SU-DHL-6 (cell line): ENCODE measurements around the gene TMEM59L.

Experiments
- H2AFZ ChIP-seq: fragments of 200-600 bp; sonication (generic); 2 replicates; pipeline ENCODE4 v1.6.1; 2014; ENCODE audit warnings: low read depth, mild to moderate bottlenecking, moderate library complexity, mixed read lengths, antibody characterized with exemption, low read length; ENCODE audit not compliant: severe bottlenecking
- H3F3A ChIP-seq: fragments of 200-600 bp; shearing (Covaris generic); 2 replicates; pipeline ENCODE4 v1.6.0; 2016; ENCODE audit warnings: antibody characterized with exemption, mild to moderate bottlenecking; ENCODE audit not compliant: insufficient read depth
- H3K27ac ChIP-seq: fragments of 200-600 bp; sonication (generic); 2 replicates; pipeline ENCODE4 v1.5.1; 2016; ENCODE audit warnings: low read depth, mild to moderate bottlenecking, low read length, moderate library complexity, mixed read lengths
- H3K27me3 ChIP-seq: fragments of 200-600 bp; sonication (generic), shearing (Covaris generic); 2 replicates; pipeline ENCODE4 v1.6.0; 2014; ENCODE audit warnings: mild to moderate bottlenecking, low read length
- H3K36me3 ChIP-seq: fragments of 200-600 bp; sonication (generic); 2 replicates; pipeline ENCODE4 v1.6.1; 2014; ENCODE audit warnings: mild to moderate bottlenecking, low read length, mixed read lengths
- H3K4me2 ChIP-seq: fragments of 300-600, 200-600 bp; shearing (Covaris generic), sonication (generic); 2 replicates; pipeline ENCODE4 v1.6.0; 2014; ENCODE audit warnings: low read length, low read depth, mild to moderate bottlenecking; ENCODE audit not compliant: poor library complexity, severe bottlenecking
- H3K4me3 ChIP-seq: fragments of 200-600 bp; sonication (generic); 2 replicates; pipeline ENCODE4 v1.5.1; 2014; ENCODE audit warnings: antibody characterized with exemption, low read length, mild to moderate bottlenecking, mixed read lengths; ENCODE audit not compliant: insufficient read depth, poor library complexity, severe bottlenecking
- H3K79me2 ChIP-seq: fragments of 200-600 bp; sonication (generic); 2 replicates; pipeline ENCODE4 v1.6.1; 2014; ENCODE audit warnings: mild to moderate bottlenecking, low read length, moderate library complexity; ENCODE audit not compliant: insufficient read depth
- H3K9ac ChIP-seq: fragments of 200-600 bp; sonication (generic); 2 replicates; pipeline ENCODE4 v1.7.0; 2014; ENCODE audit warnings: mild to moderate bottlenecking, low read length
- H3K9me2 ChIP-seq: fragments of 200-600 bp; sonication (generic); replicated peaks from 2 replicates; pipeline ENCODE4 v1.6.1; 2014; ENCODE audit warnings: low read length; ENCODE audit not compliant: insufficient read depth
- H3K9me3 ChIP-seq: fragments of 200-600 bp; sonication (generic); 2 replicates; pipeline ENCODE4 v1.6.1; 2014; ENCODE audit warnings: low read length, mixed read lengths; ENCODE audit not compliant: insufficient read depth
- H4K20me1 ChIP-seq: fragments of 200-600 bp; sonication (generic); 2 replicates; pipeline ENCODE4 v1.6.1; 2014; ENCODE audit warnings: low read depth, mild to moderate bottlenecking, antibody characterized with exemption, low read length, moderate library complexity, mixed read lengths
- CTCF ChIP-seq: fragments of 200-600 bp; sonication (generic); IDR thresholded peaks from one replicate; pipeline ENCODE4 v1.5.1; 2017; ENCODE audit warnings: antibody characterized with exemption, mild to moderate bottlenecking, low read length, moderate library complexity; ENCODE audit not compliant: insufficient read depth, poor library complexity, severe bottlenecking
- EZH2phosphoT487 ChIP-seq: fragments of 200-600 bp; sonication (generic), shearing (Covaris generic); conservative IDR thresholded peaks from 2 replicates; pipeline ENCODE4 v1.6.1; 2018; ENCODE audit warnings: mild to moderate bottlenecking, antibody characterized with exemption, low read length, moderate library complexity, mixed read lengths

The TMEM59L gene

GRCh38 chr19:18656337-18657086 lies 43.8 kb downstream of the TMEM59L start:
- H3K27ac ChIP-seq: no peak overlapping the region
- H3K9me3 ChIP-seq: no peaks in the 10 kb centered on the region
- H3K9me2 ChIP-seq: no peaks in the 10 kb centered on the region
- H3K36me3 ChIP-seq: no peaks in the 10 kb centered on the region
- TF ChIP-seq EZH2phosphoT487: no peak
- TF ChIP-seq CTCF: no peak
- H3F3A ChIP-seq: no peaks in the 10 kb centered on the region
- no peaks in the 10 kb centered on the region for H4K20me1 ChIP-seq
- H3K4me2 ChIP-seq: no peak overlapping the region
- no peaks in the 10 kb centered on the region for H3K27me3 ChIP-seq
- H3K79me2 ChIP-seq: no peaks in the 10 kb centered on the region
- H2AFZ ChIP-seq: no peak overlapping the region
- H3K4me3 ChIP-seq: no peak overlapping the region
- H3K9ac ChIP-seq: no peak overlapping the region

GRCh38 chr19:18657590-18658365 lies 45.1 kb downstream of the TMEM59L start:
- TF ChIP-seq CTCF (no peak), EZH2phosphoT487 (no peak)
- Histone ChIP-seq H3K36me3 (no peaks in the 10 kb centered on the region), H3K4me3 (no peak overlapping the region), H3K79me2 (no peaks in the 10 kb centered on the region), H3F3A (no peaks in the 10 kb centered on the region), H3K9me2 (no peaks in the 10 kb centered on the region), H3K4me2 (no peak overlapping the region), H3K9ac (no peak overlapping the region), H3K27me3 (no peaks in the 10 kb centered on the region), H3K27ac (no peak overlapping the region), H3K9me3 (no peaks in the 10 kb centered on the region), H4K20me1 (no peaks in the 10 kb centered on the region), H2AFZ (no peak overlapping the region)

GRCh38 chr19:18658366-18658855 lies 45.7 kb downstream of the TMEM59L start:
- H3K27ac ChIP-seq: no peak overlapping the region
- no peaks in the 10 kb centered on the region for H3K27me3 ChIP-seq
- no peak overlapping the region for H3K4me2 ChIP-seq
- no peak overlapping the region for H3K4me3 ChIP-seq
- H4K20me1 ChIP-seq: no peaks in the 10 kb centered on the region
- H3K9me2 ChIP-seq: no peaks in the 10 kb centered on the region
- H3K9me3 ChIP-seq: no peaks in the 10 kb centered on the region
- H2AFZ ChIP-seq: no peak overlapping the region
- no peaks in the 10 kb centered on the region for H3K79me2 ChIP-seq
- H3K36me3 ChIP-seq: no peaks in the 10 kb centered on the region
- TF ChIP-seq CTCF: no peak
- no peak for TF ChIP-seq EZH2phosphoT487
- H3K9ac ChIP-seq: no peak overlapping the region
- H3F3A ChIP-seq: no peaks in the 10 kb centered on the region
